Kidney (tissue), 14 donors: Measurements from ENCODE around the gene MTAP. TPM values are rescaled to one million over a fixed set of nuclear protein-coding genes. Genes with fewer than 3 reads are reported as not detected.

Experiments used
- DNase-seq, 5 donors: peaks; one replicate each; pipeline ENCODE4 v3.0.0-alpha.2; 2013 to 2020
- FAIRE-seq: peaks from 2 replicates; lab custom pipeline; 2012; peaks lifted over from hg19 to GRCh38; lab: Jason Lieb, UNC
- H3K27ac ChIP-seq, 2 donors: one replicate each; pipeline ENCODE4 v1.7.0; 2013; ENCODE audit warnings: low read depth in 2 of 2, low read length in 2 of 2, inconsistent platforms in 1 of 2
- H3K27me3 ChIP-seq: one replicate; pipeline ENCODE4 v1.7.1; 2013; ENCODE audit warnings: low read length, inconsistent platforms; ENCODE audit not compliant: control insufficient read depth, insufficient read depth
- H3K36me3 ChIP-seq, 3 donors: one replicate each; pipeline versions ENCODE4 v1.7.0 to v1.7.1; 2013; ENCODE audit warnings: low read length in 3 of 3, control low read depth in 1 of 3, inconsistent platforms in 1 of 3; ENCODE audit not compliant: insufficient read depth in 3 of 3, control insufficient read depth in 2 of 3
- H3K4me1 ChIP-seq, 3 donors: one replicate each; pipeline versions ENCODE4 v1.7.0 to v1.7.1; 2013; ENCODE audit warnings: low read length in 3 of 3, inconsistent platforms in 1 of 3, low read depth in 1 of 3; ENCODE audit not compliant: control insufficient read depth in 2 of 3, insufficient read depth in 2 of 3
- H3K4me3 ChIP-seq, 3 donors: one replicate each; pipeline versions ENCODE4 v1.7.0 to v1.8.1; 2013; ENCODE audit warnings: low read length in 3 of 3, control low read depth in 1 of 3, inconsistent platforms in 1 of 3
- H3K9ac ChIP-seq, 3 donors: one replicate each; pipeline versions ENCODE4 v1.7.0 to v1.7.1; 2013; ENCODE audit warnings: low read length in 3 of 3, control low read depth in 1 of 3, inconsistent platforms in 1 of 3
- H3K9me3 ChIP-seq, 3 donors: one replicate each; pipeline versions ENCODE4 v1.7.0 to v1.7.1; 2013; ENCODE audit warnings: low read length in 3 of 3, control low read depth in 1 of 3, inconsistent platforms in 1 of 3; ENCODE audit not compliant: control insufficient read depth in 2 of 3, insufficient read depth in 1 of 3
- intact Hi-C: fragments of 100-400 bp; cut with DNase I; formaldehyde crosslinking; loops from one replicate; pipeline ENCODE4 v1.11.1; 2022
- polyA plus RNA-seq: library from polyadenylated mRNA; stranded (reverse); fragments of 350-450 nt; fragmentation: Illumina TruSeq; extraction: RNeasy Lipid Tissue Mini Kit (QIAGEN cat#74804); gene quantifications from one replicate; pipeline ENCODE4 v1.2.3, GENCODE V29; 2014; ENCODE audit warnings: low read depth, low replicate concordance; ENCODE audit not compliant: insufficient read depth
- total RNA-seq: library from RNA; stranded (reverse); fragmentation: NEBNext Ultra II Directional; extraction: Animal tissue kit (Norgen Biotek cat#: 25700); gene quantifications from one replicate; pipeline ENCODE4 v1.2.1, GENCODE V29; 2021
- TF ChIP-seq, protein P1 (sequence below): IDR thresholded peaks from 3 replicates; pipeline ENCODE4 v1.5.1; 2012; ENCODE audit warnings: mild to moderate bottlenecking, moderate library complexity, borderline replicate concordance; ENCODE audit not compliant: insufficient read depth; ENCODE audit errors: extremely low read depth
- donor health status: control.
- donor health status: control.
- donor health status: control.
- donor health status: control.
- donor health status: control.
- donor health status: DM: yes; HTN: yes; CAD: no.
- donor health status: Normal renal cell carcinoma (clear cell type).

MTAP gene
- total and polyA plus RNA-seq, 2 donors from 2014 or later, result 11.2 to 42.4 TPM

DNA sequence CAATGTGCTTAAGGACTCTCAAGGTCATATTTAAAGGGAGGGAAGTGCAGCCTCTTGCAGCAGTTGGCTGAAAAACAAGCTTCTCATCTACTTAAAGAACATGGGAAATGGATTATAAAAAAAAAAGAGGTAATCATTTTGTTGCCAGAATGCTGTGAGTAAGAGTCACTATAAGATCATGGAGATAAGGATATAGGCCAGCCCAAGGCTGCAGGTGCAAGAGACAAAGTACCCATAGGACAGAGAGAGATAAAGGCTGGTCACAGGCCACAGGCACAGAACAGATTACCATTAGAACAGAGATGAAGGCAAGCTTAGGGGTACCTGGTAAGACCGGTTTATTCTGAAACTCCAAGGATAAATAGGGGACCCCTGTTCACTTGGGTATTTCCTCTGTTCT is 121.3 kb downstream of the MTAP start:
- no peak overlapping the region for H3K9ac ChIP-seq
- H3K27ac ChIP-seq, result no peak overlapping the region
- TF ChIP-seq, protein P1, sequence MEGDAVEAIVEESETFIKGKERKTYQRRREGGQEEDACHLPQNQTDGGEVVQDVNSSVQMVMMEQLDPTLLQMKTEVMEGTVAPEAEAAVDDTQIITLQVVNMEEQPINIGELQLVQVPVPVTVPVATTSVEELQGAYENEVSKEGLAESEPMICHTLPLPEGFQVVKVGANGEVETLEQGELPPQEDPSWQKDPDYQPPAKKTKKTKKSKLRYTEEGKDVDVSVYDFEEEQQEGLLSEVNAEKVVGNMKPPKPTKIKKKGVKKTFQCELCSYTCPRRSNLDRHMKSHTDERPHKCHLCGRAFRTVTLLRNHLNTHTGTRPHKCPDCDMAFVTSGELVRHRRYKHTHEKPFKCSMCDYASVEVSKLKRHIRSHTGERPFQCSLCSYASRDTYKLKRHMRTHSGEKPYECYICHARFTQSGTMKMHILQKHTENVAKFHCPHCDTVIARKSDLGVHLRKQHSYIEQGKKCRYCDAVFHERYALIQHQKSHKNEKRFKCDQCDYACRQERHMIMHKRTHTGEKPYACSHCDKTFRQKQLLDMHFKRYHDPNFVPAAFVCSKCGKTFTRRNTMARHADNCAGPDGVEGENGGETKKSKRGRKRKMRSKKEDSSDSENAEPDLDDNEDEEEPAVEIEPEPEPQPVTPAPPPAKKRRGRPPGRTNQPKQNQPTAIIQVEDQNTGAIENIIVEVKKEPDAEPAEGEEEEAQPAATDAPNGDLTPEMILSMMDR, result no peak
- FAIRE-seq (no peak), DNase-seq (no peak)
- H3K36me3 ChIP-seq, result no peaks in the 10 kb centered on the region
- intact Hi-C loops, result no loop called here
- H3K4me1 ChIP-seq, result no peaks in the 10 kb centered on the region
- H3K9me3 ChIP-seq, result no peaks in the 10 kb centered on the region
- no peaks in the 10 kb centered on the region for H3K27me3 ChIP-seq
- no peak overlapping the region for H3K4me3 ChIP-seq

DNA sequence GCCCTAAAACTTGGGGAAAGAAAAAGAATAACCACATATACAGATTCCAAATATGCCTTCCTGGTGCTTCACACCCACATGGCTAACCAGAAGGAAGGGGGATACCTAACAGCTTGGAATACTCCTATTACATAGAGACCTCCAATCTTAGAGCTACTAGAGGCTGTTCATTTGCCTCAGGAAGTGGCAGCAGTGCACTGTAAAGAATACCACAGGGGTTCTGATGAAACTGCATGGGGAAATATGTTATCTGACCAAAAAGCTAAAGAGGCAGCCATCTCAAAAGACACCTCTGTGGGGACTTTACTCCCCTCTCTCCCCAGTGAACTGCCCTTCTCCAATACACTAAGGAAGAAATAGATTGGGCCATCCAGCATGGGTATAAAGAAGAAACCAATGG is 125.3 kb downstream of the MTAP start:
- no peak overlapping the region for H3K4me3 ChIP-seq
- no peak overlapping the region for H3K9ac ChIP-seq
- no peaks in the 10 kb centered on the region for H3K36me3 ChIP-seq
- no peak overlapping the region for H3K27ac ChIP-seq
- DNase-seq (no peak), FAIRE-seq (no peak)
- TF ChIP-seq, protein P1, result no peak
- H3K4me1 ChIP-seq, result no peaks in the 10 kb centered on the region
- H3K27me3 ChIP-seq, result no peaks in the 10 kb centered on the region
- intact Hi-C loops, result no loop called here
- H3K9me3 ChIP-seq, result no peaks in the 10 kb centered on the region

DNA sequence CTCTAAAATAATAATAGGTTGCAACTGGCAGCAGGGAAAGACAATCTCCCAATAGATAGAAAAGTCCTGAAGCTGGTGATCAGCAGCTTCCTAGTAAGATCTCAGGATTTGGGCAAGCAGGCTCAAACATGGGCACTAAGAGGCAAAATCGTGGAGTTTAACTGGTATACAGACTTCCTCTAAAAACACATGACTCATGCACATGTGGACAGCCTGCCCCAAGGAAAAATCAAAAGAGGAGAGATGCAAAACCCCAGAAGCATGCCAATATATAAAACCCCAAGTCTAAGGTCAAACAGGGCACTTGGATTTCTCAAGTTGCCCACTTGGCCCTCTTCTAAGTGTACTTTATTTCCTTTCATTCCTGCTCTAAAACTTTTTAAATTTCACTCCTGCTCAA is 129.0 kb downstream of the MTAP start:
- no peak for FAIRE-seq

More for the DNA sequence above, 129.0 kb downstream of the MTAP start:
- Histone ChIP-seq H3K36me3 (no peaks in the 10 kb centered on the region), H3K27me3 (no peaks in the 10 kb centered on the region), H3K4me3 (no peak overlapping the region), H3K9me3 (no peaks in the 10 kb centered on the region), H3K4me1 (no peaks in the 10 kb centered on the region), H3K9ac (no peak overlapping the region), H3K27ac (no peak overlapping the region)
- intact Hi-C loops, result no loop called here
- TF ChIP-seq, protein P1, result no peak
- DNase-seq, result no peak
